ENCODE results near the gene TRIM16.
"Not testable (repeated sequence)": the region's sequence is repeated elsewhere in the genome, so short reads cannot be mapped to it uniquely, and the experiment has no call there.

The TRIM16 gene

GRCh38 chr17:15657868-15658267 lies 26.2 kb downstream of the TRIM16 start:
- no peak for DNase-seq

GRCh38 chr17:15654886-15655561 lies 29.1 kb downstream of the TRIM16 start:
- DNase-seq, result no peak

- not testable (repeated sequence) for DNase-seq
These were observed 29.7 kb downstream of the TRIM16 start for GRCh38 chr17:15654401-15654800.

DNA sequence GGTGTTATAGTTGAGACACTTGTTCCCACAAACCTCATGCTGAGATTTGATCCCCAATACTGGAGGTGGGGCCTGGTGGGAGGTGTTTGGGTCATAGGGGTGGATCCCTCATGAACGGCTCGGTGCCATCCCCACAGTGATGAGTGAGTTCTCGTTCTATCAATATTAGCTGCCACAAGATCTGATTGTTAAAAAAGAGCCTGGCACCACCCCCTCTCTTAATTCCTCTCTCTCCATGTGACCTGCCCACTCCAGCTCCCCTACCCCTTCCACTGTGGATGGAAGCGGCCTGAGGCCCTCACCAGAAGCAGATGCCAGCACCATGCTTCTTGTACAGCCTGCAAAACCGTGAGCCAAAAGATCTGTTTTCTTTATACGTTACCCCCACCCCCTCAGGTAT lies 31.2 kb downstream of the TRIM16 start:
- no peak for DNase-seq

DNA sequence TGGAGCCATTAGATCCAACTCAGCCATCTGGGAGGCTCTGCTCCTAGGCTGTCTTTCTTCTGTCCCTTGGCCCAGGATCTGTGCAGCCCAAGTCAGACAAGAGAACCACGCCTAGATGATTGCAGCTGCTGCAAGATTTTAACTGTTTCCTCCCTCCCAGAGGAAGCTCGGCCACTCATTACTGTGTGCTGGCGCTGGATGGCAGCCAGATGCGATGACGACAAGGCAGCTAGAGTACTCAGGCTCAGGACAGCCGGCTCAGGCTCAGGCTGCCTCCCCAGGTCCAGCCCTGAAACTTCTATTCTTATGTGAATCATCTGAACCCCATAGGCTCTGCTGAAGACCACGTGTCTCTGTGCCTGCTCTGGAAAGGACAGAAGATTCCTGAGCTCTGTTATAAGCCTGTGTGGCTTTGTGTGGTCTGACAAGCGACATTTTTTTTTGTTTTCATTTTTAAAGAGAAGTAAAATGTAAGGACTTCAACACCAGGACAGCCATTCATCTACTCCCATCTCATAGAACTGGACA lies 32.5 kb downstream of the TRIM16 start:
- peak in 1 of 2 donors; percentile 4 for DNase-seq

DNA sequence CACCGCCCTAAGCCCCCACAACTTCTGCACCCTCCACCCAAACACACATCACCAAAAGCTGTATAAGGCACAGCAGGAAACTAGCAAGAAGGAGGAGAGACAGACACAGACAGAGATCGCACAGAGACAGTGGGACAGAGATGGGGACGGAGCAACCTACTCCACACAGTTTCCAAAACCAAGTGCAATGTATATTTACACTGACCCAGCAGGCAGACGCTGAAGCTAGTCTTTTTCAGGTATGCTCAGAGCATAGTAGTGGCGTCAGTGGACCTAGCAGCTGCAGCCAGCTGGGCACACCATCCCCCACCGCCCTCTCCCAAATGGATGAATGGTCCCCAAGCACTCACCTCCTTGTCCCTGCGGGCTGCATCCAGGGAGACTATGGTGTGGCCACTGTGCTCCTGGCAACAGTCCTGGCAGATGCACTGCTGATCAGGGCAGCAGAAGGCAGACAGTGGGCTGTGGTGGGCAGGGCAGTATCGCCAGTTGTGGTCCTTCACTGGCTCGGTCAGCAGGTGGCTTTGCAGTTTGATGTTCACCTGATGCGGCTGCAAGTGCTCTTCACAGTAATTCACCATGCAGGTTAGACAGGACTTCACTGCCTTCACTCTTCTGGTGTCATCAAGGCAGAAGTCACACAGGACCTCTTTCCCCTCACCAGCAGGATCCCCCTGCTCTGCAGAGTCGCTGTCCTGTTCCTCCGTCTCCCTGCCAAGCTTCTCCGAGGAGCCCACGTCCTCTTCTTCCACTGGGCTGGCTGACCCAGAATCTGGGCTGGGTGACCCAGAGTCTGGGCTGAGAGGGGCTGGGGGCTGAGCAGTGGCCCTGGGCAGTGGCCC lies 33.1 kb downstream of the TRIM16 start:
- no peak for DNase-seq

GRCh38 chr17:15649861-15650421 lies 34.2 kb downstream of the TRIM16 start:
- DNase-seq, result no peak

DNA sequence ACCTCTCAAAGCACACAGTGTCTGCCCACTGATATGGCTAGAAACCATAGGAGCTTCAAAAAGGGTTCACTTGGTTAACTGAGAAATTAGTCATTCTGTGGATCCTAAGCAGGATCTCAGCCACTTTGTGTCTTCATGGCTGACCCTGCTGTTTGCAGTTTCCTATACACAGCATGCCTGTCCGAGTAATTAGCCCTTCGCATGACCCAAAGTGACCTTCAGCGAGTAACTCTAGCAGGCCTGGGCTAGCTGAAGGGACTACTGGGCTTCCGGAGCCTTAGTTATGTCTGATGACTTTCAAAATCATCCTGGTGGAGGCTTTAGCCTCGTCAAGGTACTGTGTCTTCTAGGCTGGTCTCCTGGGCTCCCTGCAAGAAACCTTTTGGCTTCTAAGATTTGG lies 35.7 kb downstream of the TRIM16 start:
- no peak for DNase-seq

DNA sequence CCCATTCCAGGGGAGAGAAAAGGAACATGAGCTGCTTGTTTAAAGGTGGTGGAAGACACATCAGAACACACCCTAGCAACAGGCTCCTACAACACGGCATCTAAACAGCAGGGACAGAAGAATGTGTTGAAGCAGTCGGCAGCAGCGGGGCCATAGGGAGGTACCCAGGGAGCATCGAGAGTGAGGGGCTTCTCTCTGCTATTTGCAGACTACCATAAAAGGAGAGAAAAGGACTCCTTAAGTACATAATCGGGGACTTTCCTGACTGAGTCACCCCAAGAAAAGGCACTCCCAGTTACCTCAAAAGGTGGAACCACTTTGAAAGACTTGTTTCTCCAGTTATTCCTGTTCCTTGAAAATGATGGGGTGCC lies 38.2 kb downstream of the TRIM16 start:
- not testable (repeated sequence) for DNase-seq

GRCh38 chr17:15645099-15645941 lies 38.8 kb downstream of the TRIM16 start:
- not testable (repeated sequence) for DNase-seq

- not testable (repeated sequence) for DNase-seq
These were observed 41.4 kb downstream of the TRIM16 start for GRCh38 chr17:15642505-15643251.

GRCh38 chr17:15642014-15642413 lies 42.1 kb downstream of the TRIM16 start:
- not testable (repeated sequence) for DNase-seq

DNA sequence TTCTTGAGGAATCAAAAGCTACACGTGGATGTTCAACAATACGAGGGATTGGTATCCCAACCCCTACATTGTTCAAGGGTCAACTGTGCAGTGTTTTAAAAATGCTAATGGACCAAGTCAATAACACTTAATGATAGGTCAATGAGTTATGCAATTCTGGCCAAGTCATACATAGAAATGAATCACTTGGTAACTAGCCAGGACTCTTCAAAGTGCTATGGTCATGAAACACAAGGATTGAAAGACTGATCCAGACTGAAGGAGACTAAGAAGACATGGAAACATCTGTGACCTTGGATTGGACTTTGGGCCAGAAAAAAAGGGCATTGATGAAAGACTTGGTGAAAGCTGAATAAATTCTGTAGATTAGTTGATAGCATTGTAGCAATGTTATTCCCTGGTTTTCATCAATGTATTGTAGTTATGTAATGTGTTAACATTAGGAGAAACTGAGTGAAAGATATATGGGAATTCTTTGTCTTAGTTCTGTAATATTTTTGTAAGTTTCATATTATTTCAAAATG lies 53.1 kb downstream of the TRIM16 start:
- DNase-seq, result not testable (repeated sequence)

GRCh38 chr17:15629991-15630390 lies 54.1 kb downstream of the TRIM16 start:
- DNase-seq, result not testable (repeated sequence)

GRCh38 chr17:15623661-15624209 lies 60.4 kb downstream of the TRIM16 start:
- not testable (repeated sequence) for DNase-seq

DNA sequence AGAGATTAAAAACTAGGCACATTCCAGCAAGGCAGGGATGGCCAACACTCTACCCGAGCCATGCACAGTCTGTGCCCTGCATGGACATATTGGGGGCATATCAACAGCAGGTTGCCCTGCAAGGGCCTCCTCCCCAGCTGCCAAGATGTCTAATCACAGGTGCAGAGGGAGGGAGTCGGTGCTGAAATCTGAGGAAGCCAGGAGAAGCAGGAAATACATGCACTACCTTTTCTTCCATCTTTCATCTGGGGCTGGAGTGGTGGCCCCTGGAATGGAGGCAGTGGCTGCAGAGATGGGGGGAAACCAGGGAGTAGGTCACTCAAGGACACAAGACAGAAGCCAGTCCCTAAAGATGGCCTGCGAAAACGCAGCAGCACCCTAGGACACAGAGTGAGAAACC lies 60.9 kb downstream of the TRIM16 start:
- not testable (repeated sequence) for DNase-seq

GRCh38 chr17:15622124-15622523 lies 62.0 kb downstream of the TRIM16 start:
- not testable (repeated sequence) for DNase-seq

DNA sequence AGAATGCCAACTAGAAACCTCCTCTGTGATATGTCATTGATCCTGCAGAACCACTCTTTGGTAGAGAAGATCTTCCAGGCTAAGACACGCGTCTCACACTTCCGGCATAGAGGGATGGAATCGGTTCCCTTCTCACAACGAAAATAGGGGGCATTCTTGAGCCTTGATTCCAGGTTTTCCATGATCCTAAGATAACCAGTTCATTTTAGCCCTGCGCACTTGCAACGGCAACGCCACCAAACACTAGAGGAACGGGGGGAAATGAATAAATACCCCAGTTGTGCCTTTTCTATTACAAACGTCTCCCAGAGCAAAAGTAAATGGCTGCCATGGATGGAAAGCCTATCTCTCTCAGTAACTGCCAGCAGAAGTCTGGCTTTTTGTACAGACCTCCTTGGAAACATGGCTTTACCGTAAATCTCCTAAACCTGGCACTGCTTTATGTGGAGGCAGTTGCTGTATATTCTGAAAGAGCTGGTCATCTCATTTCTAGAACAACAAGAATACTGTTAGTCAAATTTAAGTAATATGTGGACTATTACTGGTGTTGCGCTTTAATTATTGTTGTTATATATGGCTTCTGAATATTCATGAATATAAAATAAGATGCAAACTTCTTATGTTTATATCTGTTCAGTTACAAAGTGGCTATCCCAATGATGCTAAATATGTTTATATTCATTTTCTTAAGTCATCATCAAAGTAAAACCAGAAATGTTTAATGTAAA lies 64.6 kb downstream of the TRIM16 start, which contains the start of gene FBXW10B:
Gene FBXW10B (minus strand): TSS at position 374 of the 728 bp plus-strand sequence. CDS start 192 bp downstream, at position 182.
- DNase-seq, result not testable (repeated sequence)

DNA sequence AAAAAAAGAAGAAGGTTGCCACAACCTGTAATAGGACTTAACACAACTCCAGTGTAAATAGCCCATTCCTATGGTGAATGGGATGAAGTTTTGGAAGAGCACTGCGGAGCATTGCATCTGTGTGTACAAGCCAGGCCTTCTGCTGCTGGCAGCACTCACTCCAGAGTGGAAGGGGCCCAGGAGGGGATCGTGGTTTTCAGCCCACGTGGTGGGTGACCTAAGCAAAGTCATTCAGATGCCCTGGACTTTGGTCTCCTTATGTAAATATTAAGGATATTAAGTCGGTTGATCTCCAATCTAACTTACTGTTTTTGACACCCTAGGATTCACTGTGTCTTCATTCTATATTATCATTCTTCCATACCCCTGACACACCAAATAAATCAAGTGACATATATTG lies 67.3 kb downstream of the TRIM16 start:
- not testable (repeated sequence) for DNase-seq

- not testable (repeated sequence) for DNase-seq
These were observed 68.3 kb downstream of the TRIM16 start for GRCh38 chr17:15615850-15616249.

All from stimulated activated CD4-positive, alpha-beta T cell treated with anti-CD3 and anti-CD28 coated beads, Interleukin-2, amount 100 ng/mL, for 48 hours (primary cell).